Right lobe of liver (tissue), 4 donors: ENCODE measurements around the gene CTSS.

Experiments
- POLR2A ChIP-seq: fragments of 450-650 bp; IDR thresholded peaks from one replicate; pipeline ENCODE4 v1.6.1; 2017; ENCODE audit warnings: antibody characterized with exemption, mild to moderate bottlenecking
- TF ChIP-seq, protein P1 (sequence below), 4 donors: fragments of 200-600 bp in 3 of 4; fragments of 450-650 bp in 1 of 4; IDR thresholded peaks; one replicate each; pipeline versions ENCODE4 v1.5.1 to v1.8.0; 2016 to 2022; ENCODE audit warnings: antibody characterized with exemption in 4 of 4, mild to moderate bottlenecking in 2 of 4
- donor health status: DM: no; HTN: no; CAD: no.
- donor health status: DM: no; HTN: no; CAD: no.
- donor health status: DM: no; HTN: yes; CAD: no.

DNA sequence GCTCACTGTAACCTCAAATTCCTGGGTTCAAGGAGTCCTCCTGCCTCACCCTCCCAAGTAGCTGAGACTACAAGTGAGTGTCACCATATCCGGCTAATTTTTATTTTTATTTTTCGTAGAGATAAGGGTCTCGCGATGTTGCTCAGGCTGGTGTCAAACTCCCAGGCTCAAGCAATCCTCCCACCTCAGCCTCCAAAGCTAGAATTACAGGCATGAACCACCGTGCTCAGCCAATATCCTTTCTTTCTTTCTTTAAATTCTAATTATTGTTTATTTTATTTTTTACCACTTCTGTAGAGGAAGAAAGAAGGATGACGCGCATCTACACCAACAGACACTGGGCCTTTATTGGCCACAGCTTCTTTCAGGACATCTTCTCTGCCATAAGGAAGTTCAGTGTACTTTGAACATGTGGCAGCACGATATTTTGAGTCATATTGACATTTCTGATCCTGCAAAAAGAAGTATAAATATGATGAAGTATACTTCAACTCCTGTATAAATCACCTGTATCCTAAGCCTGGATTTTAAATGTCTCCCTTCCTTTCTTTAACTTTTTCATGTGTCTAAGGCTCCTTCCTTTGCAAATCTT is 15.8 kb downstream of the CTSS start:
- TF ChIP-seq, protein P1, sequence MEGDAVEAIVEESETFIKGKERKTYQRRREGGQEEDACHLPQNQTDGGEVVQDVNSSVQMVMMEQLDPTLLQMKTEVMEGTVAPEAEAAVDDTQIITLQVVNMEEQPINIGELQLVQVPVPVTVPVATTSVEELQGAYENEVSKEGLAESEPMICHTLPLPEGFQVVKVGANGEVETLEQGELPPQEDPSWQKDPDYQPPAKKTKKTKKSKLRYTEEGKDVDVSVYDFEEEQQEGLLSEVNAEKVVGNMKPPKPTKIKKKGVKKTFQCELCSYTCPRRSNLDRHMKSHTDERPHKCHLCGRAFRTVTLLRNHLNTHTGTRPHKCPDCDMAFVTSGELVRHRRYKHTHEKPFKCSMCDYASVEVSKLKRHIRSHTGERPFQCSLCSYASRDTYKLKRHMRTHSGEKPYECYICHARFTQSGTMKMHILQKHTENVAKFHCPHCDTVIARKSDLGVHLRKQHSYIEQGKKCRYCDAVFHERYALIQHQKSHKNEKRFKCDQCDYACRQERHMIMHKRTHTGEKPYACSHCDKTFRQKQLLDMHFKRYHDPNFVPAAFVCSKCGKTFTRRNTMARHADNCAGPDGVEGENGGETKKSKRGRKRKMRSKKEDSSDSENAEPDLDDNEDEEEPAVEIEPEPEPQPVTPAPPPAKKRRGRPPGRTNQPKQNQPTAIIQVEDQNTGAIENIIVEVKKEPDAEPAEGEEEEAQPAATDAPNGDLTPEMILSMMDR (IDR thresholded peaks at IDR 0.05) = no peak
- TF ChIP-seq POLR2A = no peak
